GM18867 (cell line): Measurements from ENCODE around the gene ZNF473.

Experiments
- ATAC-seq: cut with Tn5 transposase; IDR thresholded peaks from one replicate; pipeline ENCODE4 v1.9.1; 2021; ENCODE audit warnings: mild to moderate bottlenecking, moderate library complexity; ENCODE audit not compliant: unreplicated experiment

Gene ZNF473

DNA sequence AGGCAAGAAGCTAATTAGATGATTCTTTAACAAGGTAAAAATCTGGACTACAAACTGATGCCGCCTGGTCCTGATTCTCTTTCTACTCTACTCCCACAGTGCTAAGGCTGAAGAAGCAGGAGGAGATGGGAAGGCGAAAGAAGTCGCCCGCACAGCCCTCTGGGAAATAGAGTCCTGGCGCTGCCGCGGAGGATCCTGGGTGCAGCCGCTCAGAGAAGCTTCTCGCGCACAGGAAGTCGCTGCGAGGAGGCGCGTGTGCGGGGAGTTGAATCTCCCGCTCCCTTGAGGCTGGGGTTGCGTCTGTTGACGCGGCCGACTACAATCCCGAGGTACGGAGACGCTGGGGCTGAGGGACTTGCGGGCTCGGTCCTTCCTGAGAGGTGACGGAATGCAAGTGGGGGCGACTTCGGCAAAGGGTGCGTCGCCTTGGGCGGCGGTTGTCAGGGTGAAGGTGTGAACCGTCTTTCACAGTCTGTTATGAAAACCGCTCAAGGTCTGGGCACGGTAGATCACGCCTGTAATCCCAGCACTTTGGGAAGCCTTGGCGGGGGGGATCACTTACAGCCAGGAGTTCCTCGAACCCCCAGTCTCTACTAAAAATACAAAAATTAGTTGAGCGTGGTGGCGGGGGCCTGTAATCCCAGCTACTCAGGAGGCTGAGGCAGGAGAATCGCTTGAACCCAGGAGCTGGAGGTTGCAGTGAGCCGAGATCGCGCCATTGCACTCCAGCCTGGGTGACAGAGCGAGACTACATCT lies at the start of gene ZNF473:
Gene ZNF473, plus strand, starts transcription at position 212 of the 756 bp plus-strand sequence. CDS start 5,078 bp downstream, outside the sequence.
- peak; percentile 70 for ATAC-seq

- no peak for ATAC-seq
Observed at GRCh38 chr19:49976496-49976895, 49.3 kb upstream of the ZNF473 start.

DNA sequence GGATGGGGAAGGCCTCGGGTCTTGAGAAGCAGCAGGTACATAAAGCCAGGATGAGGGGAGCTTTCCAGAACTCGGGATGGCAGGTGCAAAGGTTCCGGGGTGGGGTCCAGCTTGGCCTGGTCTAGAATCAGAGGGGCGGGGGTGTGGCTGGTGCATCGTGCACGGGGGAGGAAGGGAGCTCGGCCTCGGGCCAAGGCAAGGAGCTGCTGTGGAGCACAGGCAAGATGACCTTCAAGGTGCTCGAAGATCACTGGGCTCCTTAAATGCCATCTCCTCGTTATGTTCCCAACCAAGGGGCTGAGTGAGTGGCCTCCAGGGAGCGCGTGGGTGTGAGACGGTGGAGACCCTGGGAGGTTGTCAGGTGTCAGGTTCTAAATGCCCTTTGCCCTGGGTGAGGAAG lies 48.7 kb upstream of the ZNF473 start:
- no peak for ATAC-seq

DNA sequence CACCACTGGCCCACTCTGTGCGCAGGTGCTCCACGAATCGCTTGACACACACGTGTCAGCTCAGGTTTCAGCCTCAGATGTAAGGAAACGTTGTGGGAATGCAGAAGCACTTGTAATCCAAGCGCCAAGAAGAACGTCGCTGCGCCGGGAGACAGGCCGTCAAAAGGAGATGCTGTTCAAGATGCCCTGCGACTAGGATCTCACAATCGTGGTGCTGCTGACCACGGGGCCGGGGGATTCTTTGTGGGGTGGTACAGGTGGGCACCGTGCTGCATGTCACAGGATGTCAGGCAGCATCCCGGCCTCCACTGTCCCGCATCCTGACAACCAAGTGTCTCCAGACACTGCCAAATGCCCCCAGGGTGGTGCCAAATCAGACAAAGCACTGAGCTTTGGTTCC lies 47.9 kb upstream of the ZNF473 start:
- ATAC-seq: no peak

DNA sequence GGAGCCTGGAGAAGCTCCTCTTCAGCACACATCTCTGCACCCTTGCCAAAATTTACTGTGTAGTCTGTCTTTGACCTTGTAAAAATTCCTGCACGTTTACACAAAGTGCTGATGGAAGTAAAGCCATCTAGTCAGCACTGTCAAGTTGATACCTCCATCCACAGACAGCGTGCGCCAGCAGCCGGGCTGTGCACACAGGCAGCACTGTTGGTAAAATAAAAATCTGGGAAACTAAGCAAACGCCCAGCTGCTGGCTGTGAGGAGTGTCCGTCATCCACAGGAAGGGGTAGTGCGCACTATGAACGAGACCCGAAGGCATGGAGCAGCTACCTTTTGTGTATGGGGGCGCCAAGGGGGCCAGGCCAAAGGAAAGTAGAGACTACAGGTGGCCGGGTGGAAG lies 47.5 kb upstream of the ZNF473 start:
- no peak for ATAC-seq

GRCh38 chr19:49981603-49982593 lies 43.9 kb upstream of the ZNF473 start:
- ATAC-seq: no peak

GRCh38 chr19:49983645-49984229 lies 42.1 kb upstream of the ZNF473 start:
- no peak for ATAC-seq

- no peak for ATAC-seq
Observed at GRCh38 chr19:49984491-49984890, 41.3 kb upstream of the ZNF473 start.

GRCh38 chr19:49985871-49986270 lies 39.9 kb upstream of the ZNF473 start:
- ATAC-seq: no peak

- ATAC-seq: no peak
Observed at GRCh38 chr19:49986354-49986753, 39.5 kb upstream of the ZNF473 start.

GRCh38 chr19:49987159-49987698 lies 38.6 kb upstream of the ZNF473 start:
- ATAC-seq: no peak

DNA sequence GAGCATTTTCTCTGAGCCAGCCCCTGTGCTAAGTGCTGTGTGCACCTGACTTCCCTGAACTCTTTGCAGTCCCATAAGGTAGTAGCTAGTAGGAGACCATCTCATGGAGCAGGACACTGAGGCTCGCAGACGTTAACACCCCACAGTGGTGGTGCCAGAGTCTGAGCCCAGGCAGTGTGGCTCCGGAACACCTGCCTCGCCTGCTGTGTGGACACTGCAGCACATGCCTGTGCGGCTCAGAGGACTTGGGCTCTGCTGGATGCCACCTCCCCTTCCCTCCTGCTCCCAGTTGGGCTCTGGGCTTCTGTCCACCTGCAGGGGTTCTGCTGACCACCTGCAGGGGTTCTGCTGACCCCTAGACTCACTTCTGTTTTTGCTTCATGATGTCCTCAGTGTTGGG lies 37.8 kb upstream of the ZNF473 start:
- ATAC-seq: no peak

- ATAC-seq: no peak
Observed at GRCh38 chr19:49988433-49988832, 37.4 kb upstream of the ZNF473 start.

DNA sequence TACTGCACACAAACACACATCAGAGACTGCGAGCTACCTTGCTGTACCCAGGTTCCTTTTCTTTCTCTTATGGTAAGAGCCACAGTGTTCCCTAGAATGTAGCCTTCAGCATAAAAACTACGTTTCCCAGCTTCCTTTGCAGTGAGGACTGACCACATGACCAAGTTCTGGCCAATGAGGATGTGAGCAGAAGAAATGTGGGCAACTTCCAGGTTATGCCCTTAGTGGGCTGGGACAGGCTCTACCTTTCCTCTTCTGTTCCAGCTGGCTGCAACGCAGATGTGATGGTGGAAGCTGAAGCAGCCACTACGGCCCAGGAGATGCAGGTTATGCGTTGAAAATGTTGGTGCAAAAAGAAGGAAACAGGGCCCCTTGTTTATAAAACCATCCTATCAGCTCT lies 28.1 kb upstream of the ZNF473 start:
- no peak for ATAC-seq

DNA sequence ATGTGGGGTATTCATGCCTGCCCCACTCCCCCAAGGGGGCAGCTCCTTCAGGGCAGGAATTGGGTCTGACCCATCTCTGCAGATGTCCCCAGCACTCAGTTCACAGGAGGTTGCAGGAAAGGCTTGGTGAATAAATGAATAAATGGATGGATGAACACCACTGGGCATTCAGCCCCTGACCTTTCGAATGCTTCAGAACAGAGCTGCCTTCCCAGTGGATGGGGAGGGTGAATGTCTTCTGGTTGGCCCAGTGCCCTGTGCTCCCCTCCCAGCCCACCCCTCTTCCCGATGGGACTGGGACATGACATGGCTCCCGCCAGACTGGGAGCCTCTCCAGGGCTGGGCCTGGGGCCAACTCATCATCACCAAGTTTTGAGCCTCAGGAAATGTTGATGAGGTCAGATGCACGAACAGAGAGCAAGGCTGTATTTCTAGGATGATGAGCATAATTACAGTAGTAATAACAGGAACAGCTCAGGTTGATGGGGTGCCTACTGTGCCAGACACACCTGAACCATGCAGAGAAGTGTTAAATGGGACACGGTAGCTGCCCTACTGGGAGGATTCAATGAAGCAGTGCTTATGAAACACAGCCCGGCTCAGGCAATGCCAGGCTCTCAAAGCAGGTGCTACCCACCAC lies 26.3 kb upstream of the ZNF473 start:
- ATAC-seq: no peak

DNA sequence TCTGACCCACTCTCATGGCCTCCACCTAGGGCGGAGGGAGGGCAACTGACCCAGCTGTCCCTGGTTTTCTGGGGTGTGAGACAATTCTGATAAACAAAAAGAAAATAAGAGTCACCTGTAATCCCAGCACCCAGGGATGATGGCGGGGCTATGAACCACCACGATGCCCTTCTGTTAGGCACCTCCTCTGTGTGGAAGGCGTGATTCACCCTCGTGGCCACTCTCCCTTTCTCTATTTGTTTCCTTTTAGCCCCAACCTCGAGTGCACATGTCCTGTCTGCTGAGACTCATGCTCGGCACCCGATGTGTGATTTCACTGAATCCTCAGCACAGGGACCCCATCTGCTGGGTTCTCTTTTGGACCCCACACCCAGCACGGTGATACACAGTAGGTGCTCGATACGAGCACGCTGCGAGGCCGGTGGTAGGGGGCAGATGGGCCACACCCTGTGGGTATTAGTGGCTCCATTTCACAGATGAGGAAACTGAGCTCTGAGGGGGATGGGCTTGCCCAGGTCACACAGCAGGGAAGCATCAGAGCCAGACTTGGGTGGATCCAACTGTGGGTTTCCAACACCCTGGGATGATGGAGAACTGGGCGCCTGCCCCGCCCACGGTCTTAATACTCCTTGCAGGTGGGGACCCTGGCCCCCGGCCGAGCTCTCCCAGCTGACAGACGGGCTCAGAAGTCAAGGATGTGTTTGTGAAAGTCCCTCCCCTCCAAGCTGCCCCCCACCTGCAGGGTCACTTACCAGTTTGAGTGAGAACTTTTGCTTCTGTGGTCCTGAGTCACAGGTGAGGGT lies 25.6 kb upstream of the ZNF473 start:
- ATAC-seq: no peak

- no peak for ATAC-seq
Observed at GRCh38 chr19:50000841-50001557, 24.8 kb upstream of the ZNF473 start.

GRCh38 chr19:50001775-50002174 lies 24.0 kb upstream of the ZNF473 start:
- ATAC-seq: no peak

DNA sequence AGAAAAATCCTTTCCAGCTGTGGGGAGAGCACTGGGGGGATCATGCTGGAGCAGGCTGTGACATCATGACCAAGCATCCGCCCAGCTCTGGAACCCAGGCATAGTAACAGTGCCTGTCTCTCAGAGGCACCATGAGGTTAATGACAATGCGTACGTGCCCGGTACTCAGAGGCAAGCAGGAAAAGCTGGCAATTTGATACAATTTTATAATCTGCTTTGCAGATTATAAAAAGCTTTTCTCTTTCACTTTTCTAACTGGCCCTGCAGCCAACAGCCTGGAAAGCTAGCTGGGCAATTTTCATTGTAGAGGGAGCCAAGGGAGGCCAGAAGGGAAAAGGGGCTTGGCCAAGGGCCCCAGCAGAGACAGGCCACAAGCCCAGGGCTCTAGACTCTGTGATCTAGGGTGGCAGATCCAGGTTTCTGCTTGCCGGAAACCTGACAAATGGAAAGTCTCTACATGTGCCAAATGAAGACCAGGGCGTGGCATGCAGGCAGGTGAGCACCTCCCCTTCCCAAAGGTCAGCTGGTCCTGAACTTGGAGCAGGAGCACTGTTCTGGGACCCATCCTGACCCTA lies 23.3 kb upstream of the ZNF473 start:
- ATAC-seq: no peak
